Mesothelial cell of epicardium (in vitro differentiated cells): ENCODE measurements around the gene CTTNBP2NL. TPM values are rescaled to one million over a fixed set of nuclear protein-coding genes. Genes with fewer than 3 reads are reported as not detected.

Experiments used
- DNase-seq, 2 experiments: peaks; one replicate each; pipeline ENCODE4 v3.0.0; 2021; ENCODE audit warnings: low spot score in 2 of 2; ENCODE audit not compliant: unreplicated experiment in 2 of 2
- H3K27ac Mint-ChIP-seq: 2 replicates; pipeline ENCODE4 v1.8.0; 2021; ENCODE audit warnings: mixed read lengths
- H3K27me3 Mint-ChIP-seq: 2 replicates; pipeline ENCODE4 v1.8.0; 2021; ENCODE audit warnings: low read depth, mixed read lengths
- H3K36me3 Mint-ChIP-seq: 2 replicates; pipeline ENCODE4 v1.8.0; 2021; ENCODE audit warnings: mixed read lengths
- H3K4me1 Mint-ChIP-seq: 2 replicates; pipeline ENCODE4 v1.8.0; 2021; ENCODE audit warnings: mixed read lengths
- H3K4me3 Mint-ChIP-seq: 2 replicates; pipeline ENCODE4 v1.8.0; 2021; ENCODE audit warnings: mild to moderate bottlenecking, moderate library complexity, mixed read lengths
- H3K9me3 Mint-ChIP-seq: 2 replicates; pipeline ENCODE4 v1.8.0; 2021; ENCODE audit warnings: mixed read lengths
- CTCF ChIP-seq: fragments of 200-600 bp; sonication (generic); IDR thresholded peaks from one replicate; pipeline ENCODE4 v1.5.0; 2021; ENCODE audit warnings: antibody characterized with exemption; ENCODE audit not compliant: unreplicated experiment
- total RNA-seq: library from RNA; stranded (reverse); gene quantifications from 3 replicates; pipeline ENCODE4 v1.2.1, GENCODE V29; 2021

The CTTNBP2NL gene
- total RNA-seq, 1 donor from 2014 or later: 65.4 TPM

GRCh38 chr1:112454316-112454715 is 58.3 kb downstream of the CTTNBP2NL start:
- Mint-ChIP-seq H3K4me1 (peaks cover 4% of the 10 kb centered on the region), H3K27me3 (no peaks in the 10 kb centered on the region), H3K36me3 (peaks cover 36% of the 10 kb centered on the region), H3K27ac (no peak overlapping the region), H3K9me3 (no peaks in the 10 kb centered on the region), H3K4me3 (no peak overlapping the region)
- TF ChIP-seq CTCF: no peak
- DNase-seq: no peak

GRCh38 chr1:112457241-112457640 is 61.2 kb downstream of the CTTNBP2NL start:
- no peak for TF ChIP-seq CTCF
- Mint-ChIP-seq H3K36me3 (peaks cover 24% of the 10 kb centered on the region), H3K27me3 (no peaks in the 10 kb centered on the region), H3K9me3 (no peaks in the 10 kb centered on the region), H3K4me1 (peaks cover 22% of the 10 kb centered on the region), H3K27ac (no peak overlapping the region), H3K4me3 (no peak overlapping the region)
- DNase-seq: no peak

GRCh38 chr1:112457955-112458354 is 61.9 kb downstream of the CTTNBP2NL start:
- no peak for TF ChIP-seq CTCF
- no peak for DNase-seq
- Mint-ChIP-seq H3K4me3 (no peak overlapping the region), H3K27ac (no peak overlapping the region), H3K4me1 (peaks cover 25% of the 10 kb centered on the region), H3K9me3 (no peaks in the 10 kb centered on the region), H3K27me3 (no peaks in the 10 kb centered on the region), H3K36me3 (peaks cover 24% of the 10 kb centered on the region)

GRCh38 chr1:112458756-112459155 is 62.7 kb downstream of the CTTNBP2NL start:
- no peaks in the 10 kb centered on the region for H3K27me3 Mint-ChIP-seq
- peaks cover 23% of the 10 kb centered on the region for H3K36me3 Mint-ChIP-seq
- no peaks in the 10 kb centered on the region for H3K9me3 Mint-ChIP-seq
- no peak for TF ChIP-seq CTCF
- DNase-seq: no peak
- no peak overlapping the region for H3K4me3 Mint-ChIP-seq
- no peak overlapping the region for H3K27ac Mint-ChIP-seq
- peaks cover 25% of the 10 kb centered on the region for H3K4me1 Mint-ChIP-seq

- peaks cover 38% of the 10 kb centered on the region for H3K4me1 Mint-ChIP-seq
- no peaks in the 10 kb centered on the region for H3K9me3 Mint-ChIP-seq
- TF ChIP-seq CTCF: no peak
- peak overlapping the region; percentile 84 for H3K27ac Mint-ChIP-seq
- no peaks in the 10 kb centered on the region for H3K27me3 Mint-ChIP-seq
- H3K4me3 Mint-ChIP-seq: no peak overlapping the region
- H3K36me3 Mint-ChIP-seq: peaks cover 14% of the 10 kb centered on the region
- DNase-seq: no peak
Measured at GRCh38 chr1:112460615-112461014, 64.6 kb downstream of the CTTNBP2NL start.
